ENCODE measurements around the gene KRT86.

KRT86 gene

DNA sequence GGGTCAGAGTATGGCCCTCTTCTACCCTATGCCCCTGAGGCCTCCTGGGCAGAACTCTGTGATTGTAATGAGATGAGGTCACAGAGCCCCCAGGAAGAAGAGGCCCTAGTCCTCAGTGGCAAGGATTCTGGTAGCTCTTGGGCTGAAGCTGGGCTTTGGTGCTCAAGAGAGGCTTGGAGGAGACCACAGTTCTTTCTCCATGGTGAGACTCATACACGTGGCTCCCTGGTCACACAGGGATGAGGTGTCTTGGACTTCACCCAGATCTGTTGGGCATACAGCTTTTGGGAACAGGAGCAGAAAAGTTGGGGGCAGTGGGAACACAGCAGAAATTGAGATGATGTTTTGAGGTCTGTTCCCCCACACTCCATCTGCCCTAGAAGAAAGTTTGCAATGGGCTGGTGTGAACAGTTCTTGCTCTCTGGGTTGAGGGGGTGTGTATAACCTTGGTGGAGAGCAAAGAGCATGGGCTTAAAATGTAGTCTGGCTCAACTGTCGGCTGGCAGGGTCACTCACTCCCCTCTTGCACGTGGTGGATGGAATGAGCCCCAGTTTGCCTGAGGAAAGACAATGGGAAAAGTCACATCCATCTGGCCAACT lies at the start of gene KRT86:
KRT86 (plus strand) TSS at position 125 of the 600 bp plus-strand sequence. CDS start 27,272 bp downstream, outside the sequence.
- no peak for DNase-seq

DNA sequence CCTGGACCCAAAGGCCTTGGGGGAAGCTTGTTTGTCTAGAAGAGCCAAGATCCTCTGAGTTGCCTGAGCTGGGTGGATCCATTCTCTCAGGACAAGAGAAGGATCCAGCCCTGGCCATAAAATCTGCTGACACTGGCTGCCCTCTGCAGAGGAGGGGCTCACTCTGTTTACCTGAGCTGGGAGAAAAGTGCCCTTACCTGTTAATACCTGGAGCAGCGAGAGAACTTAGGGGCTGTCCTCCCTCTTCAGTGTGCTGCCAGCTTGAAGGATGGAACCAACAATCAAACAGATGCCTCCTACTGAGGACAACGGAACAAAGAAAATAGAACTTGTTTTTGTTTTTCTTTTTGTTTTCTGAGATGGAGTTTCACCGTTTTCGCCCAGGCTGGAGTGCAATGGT lies 48.7 kb upstream of the KRT86 start:
- DNase-seq, result no peak

DNA sequence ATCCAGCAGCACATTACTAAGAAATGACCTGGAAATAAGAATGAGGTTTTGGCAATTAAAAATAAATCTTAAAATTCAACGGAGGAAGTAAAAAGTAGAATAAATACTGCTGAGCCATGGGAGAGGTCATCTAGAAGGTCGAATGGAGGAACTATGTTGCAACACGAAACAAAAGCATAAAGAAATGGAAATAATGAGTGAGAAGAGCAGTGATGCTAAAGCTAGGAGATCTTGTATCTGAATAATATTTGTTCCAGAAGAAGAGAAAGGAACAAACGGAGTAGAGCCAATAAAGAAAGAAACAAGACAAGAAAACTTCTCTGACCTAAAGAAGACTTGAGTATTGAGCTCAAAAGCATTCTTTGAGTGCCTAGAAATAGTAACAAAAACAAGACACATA lies 48.0 kb upstream of the KRT86 start:
- no peak for DNase-seq

DNA sequence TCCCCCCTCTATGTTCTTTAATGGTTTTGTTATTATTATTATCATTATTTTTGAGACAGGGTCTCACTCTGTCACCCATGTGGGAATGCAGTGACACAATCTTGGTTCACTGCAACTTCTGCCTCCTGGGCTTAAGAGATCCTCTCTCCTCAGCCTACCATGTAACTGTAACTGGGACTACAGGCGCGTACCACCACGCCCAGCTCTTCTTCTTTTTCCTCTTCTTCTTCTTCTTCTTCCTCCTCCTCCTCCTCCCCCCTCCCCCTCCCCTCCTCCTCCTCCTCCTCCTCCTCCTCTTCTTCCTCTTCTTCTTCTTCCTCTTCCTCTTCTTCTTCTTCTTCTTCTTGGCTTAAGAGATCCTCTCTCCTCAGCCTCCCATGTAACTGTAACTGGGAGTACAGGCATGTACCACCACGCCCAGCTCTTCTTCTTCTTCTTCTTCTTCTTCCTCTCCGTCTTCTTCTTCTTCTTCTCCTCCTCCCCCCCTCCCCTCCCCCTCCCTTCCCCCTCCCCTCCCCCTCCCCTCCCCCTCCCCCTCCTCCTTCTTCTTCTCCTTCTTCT lies 46.8 kb upstream of the KRT86 start:
- no peak for DNase-seq

DNA sequence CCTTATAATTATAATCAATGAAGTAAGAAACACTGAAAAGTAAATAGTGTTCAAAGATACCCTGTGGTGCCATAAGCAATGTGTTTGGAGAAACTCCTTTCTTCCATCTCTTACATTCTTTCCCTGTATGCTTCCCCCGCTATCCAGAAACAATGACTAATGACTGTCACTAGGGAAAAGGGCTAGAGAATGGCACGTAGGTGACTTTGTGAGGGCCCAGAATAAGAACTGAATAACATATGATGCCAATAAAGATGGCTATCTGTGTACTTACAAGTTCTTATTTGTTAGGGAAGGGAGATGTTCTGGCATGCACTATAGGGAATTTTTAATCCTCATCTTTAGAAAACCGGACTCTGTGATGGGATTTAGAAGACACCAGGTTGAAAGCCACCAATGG lies 46.1 kb upstream of the KRT86 start:
- DNase-seq, result no peak

DNA sequence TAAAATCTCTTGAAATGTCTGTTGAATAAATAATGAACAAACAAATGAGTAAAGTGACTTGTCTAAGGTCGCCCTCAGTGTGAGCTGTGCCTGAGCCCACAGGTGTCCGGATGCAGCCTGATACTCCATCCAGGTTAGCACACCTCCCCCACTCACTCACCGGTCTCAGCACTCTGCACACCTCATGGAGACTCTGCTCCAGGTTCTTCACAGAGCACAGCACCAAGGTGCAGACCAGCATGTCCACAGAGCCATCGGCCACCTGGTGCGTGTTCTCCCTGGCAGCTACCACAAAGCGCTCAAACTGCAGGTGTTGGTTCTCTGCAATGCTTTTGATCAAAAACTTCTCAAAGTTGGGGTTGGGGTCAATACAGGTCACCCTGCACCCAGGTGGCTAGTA lies 45.5 kb upstream of the KRT86 start:
- no peak for DNase-seq

DNA sequence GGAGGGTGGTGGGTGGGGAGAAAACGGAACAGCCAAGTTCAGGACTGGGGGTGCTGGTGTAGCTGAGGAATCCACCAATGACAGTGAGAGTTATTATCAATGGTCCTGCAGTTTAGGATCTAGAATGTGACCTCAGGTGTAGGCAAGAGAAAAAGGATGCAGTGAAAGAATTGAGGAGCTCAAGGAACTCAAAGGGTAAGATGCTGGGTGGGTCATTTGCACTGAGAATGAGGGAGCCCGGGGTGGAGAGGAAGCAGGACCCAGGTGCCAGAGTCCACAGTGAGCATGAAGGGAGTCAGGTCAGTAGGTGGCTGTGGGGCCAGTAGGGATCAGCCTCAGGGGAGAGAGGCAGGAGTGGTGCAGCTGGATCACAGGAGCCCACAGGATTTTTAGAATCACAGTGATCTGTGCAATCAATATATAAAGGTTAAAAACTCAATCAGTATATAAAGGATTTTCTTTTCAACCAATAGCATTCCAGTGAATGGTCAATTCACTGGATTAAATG lies 44.6 kb upstream of the KRT86 start:
- DNase-seq, result no peak

DNA sequence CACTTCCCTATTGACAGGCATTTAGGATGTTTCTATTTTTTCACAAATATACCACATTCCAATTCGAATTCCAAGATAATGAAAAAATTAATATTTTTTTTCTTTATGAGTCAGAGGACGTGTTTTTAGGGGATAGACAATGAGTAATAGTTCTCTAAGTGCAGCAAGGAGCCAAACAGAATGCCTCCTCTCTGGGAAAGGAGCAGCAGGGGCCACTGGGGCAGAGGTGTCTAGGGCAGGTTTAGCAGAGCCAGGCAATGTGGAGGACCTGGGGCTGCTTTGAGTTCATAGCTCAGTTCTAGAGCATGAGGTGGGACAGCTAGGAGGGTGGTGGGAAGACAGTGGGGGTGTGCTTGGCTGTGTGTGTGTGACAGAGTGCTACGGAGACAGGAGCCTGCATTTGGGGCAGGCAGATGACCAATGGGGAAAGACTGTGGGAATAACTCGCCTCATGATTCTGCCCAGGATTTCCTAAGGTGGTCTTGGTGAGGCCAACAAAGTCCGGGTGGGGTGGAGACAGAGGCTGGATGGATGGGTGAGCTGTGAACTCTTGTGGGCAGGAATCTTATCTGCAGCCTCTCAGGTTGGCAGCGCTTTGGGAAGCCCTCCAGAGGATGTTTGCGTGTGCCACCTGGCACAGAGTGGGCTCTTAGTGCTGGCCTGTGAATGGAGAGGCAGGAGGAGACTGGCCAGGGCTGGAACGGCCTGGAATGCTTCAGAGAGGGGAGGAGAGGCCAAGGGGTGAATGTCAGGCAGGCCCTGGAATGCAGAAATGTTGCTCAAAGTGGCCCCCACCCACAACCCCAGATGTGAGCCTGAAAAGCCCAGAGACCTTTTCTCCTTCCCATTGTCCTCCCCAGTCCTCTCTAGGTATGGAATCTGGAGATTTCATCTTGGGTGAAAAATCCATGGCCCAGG lies 43.8 kb upstream of the KRT86 start:
- DNase-seq, result no peak

DNA sequence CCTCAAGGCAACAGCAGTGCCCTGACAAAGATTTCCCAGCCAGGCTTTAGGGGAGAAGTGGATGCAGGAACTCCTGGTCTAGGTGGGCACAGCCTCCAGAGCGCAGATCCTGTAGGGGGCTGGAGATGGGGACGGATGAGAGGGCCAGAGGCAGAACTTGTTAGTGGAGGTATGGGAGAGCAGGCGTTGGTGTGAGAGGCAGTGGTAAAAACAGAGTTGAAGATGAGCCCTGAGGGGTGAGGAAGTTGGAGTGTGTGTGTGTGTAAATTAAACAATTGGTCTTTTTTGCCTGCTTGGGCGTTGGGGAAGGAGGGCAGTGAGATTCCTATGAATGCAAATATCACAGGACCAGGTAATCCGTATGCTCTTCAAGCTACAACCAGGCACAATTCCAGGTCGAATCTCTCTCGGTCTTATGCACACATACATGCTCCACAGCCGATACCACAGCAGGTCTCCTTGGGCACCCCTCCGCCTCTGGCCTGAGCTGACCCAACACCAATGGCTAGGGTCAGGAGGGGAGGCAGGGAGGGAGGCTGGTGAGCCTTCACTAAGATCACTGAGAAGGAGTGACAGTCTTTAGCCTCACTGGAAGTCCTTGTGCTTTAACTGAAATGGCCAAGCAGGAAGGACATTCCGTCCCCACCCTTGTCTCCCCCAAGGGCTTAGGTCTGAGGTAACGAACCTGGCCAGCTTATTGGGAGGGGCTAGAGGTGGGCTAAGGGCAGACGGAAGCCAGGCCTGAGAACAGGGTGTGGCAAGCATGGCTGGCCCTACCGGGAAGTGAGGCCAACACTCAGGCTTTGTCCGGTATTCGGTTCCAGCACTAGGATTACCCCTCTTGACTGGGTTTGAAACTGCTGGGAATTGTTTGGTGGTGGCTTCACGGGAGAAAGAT lies 42.9 kb upstream of the KRT86 start:
- DNase-seq, result no peak

DNA sequence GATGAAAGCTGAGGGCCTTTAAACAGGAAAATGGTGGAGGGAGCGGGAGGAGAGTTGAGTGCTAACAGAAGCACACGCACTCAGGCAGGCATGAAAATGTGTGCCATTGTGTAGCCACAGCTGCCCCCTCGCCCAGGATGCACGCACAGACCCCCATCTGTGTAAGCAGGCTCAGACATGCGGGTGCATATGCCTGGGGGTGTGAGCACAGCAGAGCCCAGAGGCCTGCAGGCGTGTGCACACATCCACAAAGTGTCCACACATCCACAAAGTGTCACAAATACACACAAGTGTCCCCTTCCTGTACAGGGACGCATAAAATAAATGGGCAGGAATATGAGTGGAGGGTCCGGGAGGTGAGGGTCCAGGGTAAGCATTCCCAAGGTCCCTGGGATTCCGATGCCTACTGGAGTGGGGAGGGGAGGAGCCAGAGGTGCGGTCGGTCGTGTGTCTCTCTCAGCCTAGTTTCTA lies 42.2 kb upstream of the KRT86 start:
- DNase-seq, result no peak

DNA sequence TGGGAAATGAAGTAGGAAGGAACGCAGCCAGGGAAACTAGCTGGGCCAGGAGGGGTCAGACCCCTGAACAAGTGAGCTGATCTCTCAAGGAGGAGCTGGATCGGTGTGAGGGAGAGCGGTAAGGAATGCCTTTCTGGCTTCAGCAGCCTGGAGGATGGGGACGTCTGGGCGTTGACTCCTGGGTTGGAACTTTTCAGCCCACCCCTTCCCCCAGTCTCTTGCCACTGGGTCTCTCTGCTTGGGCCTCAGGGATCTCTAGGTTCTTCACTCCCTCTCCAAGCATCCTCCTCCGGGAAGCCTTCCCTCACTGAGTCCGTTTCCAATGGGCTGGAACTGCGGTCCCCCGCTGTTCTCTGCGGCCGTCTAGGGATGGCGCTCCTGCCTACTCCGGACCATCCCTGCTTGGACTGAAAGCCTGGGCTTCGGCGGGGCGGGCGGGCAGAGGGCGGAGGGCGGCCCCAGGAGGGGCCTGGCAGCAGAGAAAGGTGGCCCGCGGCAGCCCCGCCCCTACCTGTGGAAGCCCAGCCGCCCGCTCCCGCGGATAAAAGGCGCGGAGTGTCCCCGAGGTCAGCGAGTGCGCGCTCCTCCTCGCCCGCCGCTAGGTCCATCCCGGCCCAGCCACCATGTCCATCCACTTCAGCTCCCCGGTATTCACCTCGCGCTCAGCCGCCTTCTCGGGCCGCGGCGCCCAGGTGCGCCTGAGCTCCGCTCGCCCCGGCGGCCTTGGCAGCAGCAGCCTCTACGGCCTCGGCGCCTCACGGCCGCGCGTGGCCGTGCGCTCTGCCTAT lies 41.6 kb upstream of the KRT86 start, which contains the start of gene KRT7:
KRT7 (plus strand) TSS at position 570 of the 788 bp plus-strand sequence; CDS start at position 624, 54 bp downstream.
- DNase-seq, result no peak

DNA sequence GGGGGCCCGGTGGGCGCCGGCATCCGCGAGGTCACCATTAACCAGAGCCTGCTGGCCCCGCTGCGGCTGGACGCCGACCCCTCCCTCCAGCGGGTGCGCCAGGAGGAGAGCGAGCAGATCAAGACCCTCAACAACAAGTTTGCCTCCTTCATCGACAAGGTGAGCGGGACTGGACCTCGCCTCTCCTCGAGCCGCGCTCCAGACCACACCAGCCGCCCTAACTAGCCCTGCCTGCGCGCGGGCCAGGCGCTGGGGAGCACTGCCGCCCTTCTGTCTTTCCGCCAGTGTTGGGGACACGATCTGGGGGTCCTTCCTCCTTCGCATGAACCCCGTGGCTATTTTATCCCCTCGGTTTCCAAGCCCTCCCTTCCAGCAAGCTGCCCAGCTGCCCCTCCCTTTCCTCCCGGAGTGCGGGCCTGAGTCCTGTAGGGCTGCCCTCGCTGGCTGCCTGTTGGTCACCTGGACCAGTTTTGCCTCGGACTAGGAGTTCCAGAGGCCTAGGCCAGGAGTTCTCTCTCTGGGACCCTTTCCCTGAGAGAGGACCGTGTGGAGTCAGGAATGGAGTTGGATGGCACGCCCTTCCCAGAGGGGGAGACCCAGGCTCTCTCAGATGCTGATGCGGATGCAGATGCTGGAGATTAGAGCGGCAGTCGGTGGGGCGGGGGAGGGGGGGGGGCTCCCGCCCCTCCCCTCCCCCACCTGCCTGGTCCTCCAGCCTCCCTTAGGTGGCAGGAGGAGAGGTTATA lies 40.8 kb upstream of the KRT86 start:
- no peak for DNase-seq

DNA sequence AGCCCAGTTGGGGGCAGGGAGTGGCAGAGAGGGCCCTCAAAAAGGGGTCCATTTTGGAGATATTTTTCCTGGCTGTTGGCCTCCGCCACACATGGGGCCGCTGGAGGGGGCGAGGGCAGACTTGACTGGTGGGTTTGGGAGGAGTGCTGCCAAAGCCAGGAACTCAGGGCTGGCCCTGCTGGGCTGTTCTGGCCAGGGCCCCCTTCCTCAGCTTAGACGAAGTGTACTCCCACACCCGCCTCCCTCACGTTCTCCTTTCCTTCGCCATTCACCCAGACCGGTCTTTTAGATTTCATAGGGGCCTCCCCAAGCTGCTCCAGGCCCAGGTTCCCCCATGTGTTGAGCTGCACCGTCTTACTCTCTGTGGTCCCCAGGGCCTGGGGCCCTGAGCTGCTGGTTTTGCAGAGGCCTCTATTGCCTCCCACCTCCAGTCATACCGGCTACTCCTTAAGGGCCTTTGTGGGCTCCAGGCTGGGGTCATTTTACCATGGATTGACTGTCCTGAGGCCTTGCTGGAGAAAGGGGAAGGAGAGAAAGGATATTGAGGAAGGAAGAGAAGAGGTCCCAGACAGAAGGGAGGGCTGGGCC lies 40.1 kb upstream of the KRT86 start:
- DNase-seq, result no peak

DNA sequence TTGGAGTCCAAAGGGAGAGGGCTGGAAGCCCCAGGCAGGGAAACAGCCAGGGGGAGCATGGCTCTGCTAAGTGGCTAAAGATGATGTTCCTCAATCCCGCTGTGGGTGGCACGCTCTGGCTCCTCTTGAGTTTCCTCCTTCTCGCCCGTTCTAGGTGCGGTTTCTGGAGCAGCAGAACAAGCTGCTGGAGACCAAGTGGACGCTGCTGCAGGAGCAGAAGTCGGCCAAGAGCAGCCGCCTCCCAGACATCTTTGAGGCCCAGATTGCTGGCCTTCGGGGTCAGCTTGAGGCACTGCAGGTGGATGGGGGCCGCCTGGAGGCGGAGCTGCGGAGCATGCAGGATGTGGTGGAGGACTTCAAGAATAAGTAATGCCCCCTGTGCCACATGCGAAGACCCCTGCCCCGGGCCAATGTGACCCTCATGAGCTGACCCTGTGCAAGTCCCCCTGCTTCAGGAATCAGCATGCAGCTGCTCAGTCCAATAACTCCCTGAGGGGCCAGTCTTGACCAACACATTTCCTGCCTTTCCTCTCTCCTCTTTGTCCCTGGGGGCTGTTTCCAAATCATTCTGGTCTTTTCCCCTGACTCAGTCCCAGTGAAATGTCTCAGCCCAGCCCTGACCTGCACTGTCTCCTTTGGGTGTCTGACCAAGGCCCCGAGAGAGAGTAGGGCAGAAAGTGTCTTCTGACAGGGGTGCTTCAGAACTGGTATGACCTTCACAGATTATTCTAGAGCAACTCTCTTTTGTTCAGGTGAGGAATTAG lies 39.3 kb upstream of the KRT86 start:
- DNase-seq, result no peak

DNA sequence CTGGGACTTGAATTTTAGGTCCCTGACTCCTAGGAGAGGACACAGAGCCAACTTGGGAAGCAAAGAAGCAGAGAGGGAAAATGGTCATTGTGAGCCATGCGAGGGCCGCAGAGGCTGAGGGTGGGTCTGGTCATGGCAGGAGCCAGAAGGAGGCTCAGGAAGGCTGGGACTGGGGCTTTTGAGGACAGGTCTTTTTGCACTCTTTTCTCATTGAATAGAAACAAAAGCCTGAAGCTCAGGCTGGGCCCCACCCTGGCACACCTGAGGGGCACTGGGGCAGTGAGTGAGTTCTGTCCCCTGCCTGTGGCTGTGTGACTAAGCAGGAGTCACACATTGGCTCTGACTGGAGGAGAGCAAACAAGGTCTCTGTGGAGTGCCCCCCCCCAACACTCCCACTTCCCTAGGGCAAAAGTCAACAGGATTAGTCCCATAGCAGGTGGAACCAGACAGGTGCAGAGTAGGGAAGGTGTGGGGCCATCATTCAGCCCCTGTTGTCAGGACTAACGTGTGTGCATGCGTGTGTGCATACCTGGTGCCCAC lies 38.6 kb upstream of the KRT86 start:
- DNase-seq, result no peak

DNA sequence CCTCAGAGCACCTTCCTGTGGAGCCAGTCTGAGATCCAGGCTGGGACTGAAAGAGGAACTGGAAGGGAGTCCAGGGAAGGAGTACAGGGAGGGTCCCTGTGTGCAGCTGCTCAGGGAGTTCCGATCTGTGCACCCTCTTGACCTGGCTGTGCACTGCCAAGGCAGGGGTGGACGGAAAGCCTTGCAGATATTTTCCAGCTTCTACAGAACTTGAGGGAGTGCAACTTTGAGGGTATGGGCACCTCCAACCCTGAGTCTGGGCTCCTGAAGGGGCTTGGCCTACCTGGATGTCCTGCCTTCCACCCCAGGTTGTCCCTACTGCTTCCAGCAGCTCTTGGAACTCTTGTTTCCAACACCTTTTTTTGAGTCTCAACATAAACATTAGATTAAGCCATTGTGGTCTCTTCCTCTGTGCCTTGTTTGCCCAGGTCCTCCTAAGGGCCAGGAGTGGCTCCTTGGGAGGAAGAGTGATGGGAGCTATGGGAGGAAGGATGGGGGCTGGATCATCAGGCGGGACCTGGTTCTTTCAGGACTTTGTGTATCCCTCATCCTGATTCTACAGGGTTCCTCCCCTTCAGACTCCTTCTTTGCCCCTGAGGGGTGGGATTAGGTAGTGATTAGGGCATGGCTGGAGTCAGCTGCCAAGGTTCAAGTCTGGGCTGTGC lies 37.9 kb upstream of the KRT86 start:
- DNase-seq, result no peak

DNA sequence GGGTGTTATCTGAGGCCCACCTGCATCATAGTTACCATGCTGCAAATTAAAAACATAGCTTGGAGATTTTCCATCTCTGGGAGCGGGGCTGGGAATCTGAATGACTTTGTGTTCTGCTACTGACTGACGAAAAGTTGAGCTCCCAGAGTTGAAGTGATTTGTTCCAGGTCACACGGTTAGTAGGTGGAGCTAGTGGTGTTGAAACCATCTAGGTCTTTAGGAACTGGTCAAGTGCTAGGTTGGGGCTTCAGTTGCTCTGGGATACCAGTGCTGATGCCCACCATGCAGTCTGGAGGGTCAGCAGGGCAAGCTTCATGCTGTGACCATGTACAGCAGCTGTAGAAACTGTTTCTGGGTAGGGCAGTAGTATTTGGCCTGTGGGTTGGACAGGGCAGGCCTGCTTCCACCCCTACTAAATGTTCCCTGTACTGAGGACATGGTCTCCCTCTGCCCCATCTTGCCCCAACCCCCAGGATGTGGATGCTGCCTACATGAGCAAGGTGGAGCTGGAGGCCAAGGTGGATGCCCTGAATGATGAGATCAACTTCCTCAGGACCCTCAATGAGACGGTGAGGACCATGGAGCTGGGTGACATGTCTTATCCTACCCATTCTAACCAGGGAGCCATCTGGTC lies 36.1 kb upstream of the KRT86 start:
- no peak for DNase-seq

DNA sequence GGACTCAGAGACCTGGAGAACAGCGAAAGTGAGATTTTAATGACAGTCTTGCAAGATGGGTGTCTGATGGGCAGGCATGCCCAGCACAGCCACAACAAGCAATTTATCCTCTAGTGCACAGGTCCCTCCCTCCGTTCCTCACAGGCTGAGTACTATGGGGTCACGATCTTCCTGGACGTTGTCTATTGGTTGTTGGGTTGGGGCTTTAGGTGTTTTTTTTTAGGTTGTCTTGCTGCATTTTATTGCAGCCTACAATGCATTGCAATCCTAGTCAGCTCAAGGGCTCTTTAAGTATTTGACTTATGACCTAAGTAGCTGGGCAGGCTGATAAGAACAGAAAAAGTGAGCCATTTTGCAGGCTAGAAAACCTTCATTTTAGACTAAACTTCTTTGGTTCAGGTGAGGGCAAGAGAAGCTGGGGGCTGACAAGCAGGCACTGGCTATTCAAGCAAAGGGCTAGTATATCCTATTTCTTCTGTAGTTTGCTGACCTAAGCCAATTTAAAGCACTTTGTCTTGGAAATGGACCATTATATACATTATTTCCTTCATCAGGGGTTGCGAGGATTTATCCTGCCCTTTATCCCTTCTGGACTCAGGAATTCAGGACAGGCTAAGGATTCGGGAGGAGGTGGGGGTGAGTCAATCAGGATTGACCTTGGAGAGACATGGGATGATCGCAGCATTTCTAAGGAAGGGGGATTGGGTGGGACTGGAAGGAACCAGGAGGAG lies 35.4 kb upstream of the KRT86 start:
- no peak for DNase-seq
